NCI-H2029 (cell line): ENCODE measurements around the gene SRGAP2B.
"Not testable (repeated sequence)": the region's sequence is repeated elsewhere in the genome, so short reads cannot be mapped to it uniquely, and the experiment has no call there.

Source experiments
- DNase-seq: peaks from one replicate; lab custom pipeline; 2025; lab: John Stamatoyannopoulos, UW

SRGAP2B gene

DNA sequence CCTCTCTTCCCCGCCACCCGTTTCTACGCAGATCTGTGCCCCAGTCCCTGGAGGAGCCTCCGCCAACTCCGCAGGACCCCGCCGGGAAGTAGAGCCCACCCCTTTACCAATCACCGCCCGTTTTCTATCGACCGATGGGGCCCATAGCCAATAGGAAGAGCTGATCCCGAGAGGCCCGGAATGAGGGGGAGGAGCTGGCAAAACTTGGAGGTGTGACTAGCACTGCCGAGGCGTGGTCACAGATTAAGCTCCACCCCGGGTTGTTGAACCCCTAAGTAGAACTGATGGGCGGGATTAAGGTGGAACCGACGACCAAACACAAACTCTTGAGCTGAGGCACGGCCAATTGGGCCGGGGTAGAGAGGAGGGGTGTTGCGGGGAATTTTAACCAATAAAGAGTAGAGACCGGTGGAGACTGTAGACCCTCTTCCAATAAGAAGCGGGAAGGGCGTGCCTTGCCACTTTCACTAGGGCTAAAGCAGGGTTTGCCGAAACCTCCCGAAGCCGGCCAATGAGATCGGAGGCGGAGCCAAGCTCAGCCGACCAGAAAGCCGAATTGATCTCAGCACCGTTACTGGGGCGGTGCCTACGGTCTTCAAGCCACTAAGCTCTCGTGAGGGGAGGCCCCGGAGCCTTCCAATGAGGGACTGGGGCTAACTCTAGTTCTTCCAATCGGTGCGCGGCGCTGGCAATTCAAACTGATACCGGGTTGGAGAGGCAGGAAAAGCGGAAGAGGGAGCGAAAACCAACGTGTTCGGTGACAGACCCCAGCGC, at the start of gene SRGAP2B, which contains the start of gene FAM72D:
Gene SRGAP2B, minus strand, starts transcription at position 45 of the 774 bp plus-strand sequence. CDS start 2,427 bp downstream, outside the sequence.
Gene FAM72D, plus strand, starts transcription at position 691 of the 774 bp plus-strand sequence. CDS start 874 bp downstream, outside the sequence.
- not testable (repeated sequence) for DNase-seq

DNA sequence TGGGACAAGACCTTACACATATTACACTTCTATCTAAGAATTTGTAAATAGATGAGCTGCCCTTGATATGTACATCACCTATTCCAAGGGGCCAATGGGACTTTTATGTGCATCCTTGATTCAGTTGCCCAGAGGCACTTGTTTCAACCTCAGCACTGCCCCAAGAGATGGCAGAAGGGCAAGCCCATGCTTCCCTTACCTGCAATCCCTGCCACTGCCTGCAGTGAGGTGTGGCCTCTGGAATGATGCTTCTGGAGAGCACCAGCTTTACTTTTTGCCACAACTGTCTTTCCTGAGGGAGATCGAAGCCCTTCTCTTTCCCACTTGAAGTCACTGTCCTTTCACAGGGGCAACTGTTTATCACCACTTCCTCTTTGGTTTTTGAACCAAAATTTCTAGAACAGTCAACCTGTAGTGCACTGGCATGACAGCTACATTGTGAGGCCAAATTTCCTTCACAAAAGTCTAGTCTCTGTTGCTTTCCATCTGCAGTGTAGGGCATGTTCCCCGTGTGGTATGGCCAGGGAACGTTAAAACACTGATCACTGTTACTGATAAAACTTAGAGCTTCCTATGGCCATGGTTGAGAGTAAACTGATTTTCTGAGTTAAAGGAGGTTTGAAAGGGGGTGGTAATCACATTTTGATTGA, 49.3 kb upstream of the SRGAP2B start:
- DNase-seq, result not testable (repeated sequence)

DNA sequence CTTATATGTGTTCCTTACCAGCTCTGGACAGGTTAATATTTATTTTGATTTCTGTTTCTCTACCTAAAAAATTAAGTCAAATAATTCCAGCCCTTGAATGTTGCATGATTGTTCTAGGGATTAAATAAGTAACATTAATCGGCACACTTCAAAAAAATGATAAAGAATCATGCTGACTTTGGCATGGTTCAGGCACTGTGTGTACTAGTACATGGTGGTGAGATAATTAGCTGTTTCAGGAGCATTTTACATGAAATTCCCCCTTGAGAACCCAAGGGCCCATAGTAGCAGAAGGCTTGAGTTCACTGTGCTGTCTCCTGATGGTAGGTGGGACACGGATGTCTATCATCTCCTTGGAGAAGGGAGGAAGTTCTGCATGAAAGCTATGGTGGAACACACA, 45.4 kb upstream of the SRGAP2B start:
- DNase-seq, result not testable (repeated sequence)

DNA sequence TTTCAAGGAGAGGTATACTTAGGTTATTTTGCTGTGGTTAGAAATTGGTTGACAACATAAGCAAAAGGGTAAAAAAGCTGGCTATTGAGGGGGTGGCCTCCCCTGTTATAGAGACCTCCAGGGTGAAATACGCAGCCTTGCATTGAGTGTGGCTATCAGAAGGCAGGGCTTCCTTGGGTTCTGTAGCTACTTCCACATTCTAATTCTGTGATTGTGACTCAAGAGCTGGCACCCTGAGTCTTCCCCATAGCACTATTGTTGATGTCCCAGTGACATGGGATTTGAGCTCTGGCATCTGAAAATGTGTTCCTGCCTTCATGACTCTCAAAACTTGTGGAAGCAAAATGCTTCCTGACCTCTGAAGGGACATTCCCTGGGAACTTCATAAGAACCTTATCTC, 39.3 kb upstream of the SRGAP2B start:
- not testable (repeated sequence) for DNase-seq

DNA sequence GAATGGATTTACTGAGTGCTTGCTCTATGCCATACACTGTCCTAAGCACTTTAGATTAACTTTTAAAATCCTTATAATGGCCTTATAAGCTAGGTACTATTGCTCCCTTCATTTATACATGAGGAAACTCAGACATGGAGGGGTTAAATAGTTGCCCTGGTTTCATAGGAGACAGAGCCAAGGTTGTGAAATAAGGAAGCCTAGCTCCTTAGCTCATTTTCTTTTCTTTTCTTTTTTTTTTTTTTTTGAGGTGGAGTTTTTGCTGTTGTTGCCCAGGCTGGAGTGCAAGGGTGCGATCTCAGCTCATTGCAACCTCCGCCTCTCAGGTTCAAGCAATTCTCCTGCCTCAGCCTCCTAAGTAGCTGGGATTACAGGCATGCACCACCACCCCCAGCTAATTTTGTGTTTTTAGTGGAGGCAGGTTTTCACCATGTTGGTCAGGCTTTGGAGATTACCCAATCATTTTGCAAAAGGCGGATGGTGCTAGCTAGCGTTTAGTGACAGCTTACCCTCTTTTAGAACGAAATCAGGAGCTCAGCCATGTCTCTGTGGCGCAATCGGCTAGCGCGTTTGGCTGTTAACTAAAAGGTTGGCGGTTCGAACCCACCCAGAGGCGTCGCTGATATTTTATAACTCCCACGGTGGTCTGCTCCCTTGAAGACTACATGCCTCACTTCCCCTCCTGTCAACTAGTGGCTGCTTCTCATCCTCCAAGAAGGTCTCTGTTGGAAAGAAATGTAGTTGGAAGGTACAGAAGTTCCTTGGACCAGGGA, 33.8 kb upstream of the SRGAP2B start:
- not testable (repeated sequence) for DNase-seq

DNA sequence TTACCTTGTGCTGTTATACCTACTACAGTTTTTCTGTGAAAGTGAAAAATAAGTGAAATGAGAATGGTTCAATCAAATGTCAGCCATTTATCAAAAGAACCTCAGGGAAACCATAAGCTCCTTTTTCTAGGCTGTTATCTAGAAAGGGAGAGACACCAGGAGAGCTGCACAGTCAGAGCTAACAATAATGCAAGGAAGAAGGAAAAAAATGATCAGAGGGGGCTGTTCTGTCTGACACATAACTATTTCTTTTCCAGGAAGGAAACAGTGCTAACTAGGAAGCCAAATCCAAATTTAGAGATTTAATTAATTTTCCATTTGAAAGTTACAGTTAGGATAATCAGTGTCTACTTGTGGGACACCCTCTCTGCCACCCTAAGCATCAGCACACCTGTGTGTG, 32.0 kb upstream of the SRGAP2B start:
- not testable (repeated sequence) for DNase-seq

DNA sequence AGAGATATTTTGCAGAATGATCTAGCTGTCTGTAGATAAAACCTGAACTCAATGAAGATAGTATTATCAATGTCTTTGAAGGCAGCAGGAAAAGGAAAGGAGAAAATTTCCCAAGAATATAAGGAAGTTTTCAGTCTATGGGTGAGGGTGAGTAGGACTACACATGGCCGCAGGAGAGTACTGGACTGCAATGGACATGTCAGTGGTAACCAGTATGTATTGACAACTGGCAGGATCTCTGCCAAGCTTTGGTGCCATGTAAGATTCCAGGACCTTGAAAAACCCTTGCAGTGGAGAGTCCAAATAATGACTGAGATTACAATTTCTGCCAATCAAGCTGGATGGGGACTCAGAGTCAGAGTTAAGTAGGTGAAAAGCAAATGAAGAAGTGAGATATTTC, 30.0 kb upstream of the SRGAP2B start:
- not testable (repeated sequence) for DNase-seq

DNA sequence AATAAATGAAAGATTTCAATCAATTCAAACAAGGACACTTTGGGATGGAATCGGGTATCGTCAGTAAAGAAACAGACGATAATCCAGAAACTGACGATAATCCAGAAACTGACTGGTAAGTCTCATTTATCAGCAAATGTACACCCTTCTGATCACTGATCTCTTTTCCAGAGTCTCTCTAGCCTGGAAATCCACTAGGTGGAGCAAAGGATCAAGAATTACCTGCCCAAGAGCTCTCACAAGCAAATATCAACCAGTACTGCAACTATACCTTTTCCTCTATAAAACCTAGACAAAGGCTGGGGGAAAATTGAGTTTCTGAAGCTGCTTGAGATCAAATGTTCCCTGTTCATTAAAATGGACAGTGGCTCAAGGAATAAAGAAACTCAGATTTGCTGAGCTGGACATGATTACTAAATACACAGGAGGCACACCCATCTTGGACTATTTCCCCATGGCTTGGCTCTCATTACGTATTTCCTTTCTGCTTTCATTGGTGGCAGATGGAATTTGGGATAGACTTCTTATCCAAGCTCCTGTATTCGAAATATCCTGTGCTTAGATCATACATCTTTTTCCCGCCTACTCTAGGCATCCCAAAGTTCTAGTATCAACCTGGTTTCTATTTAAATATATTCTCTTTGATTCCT, 29.0 kb upstream of the SRGAP2B start:
- DNase-seq, result not testable (repeated sequence)

DNA sequence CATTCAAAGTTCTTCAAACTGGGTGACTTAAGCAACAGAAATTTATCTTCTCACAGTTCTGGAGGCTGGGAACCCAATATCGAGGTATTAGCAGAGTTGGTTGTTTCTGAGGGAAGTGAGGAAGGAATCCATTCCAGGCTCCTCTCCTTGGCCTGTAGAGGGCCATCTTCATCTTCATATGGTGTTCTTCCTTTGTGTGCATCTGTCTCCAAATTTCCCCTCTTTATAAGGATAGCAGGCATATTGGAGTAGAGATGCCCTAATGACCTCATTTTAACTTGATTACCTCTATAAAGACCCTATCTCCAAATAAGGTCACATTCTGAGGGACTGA, 27.9 kb upstream of the SRGAP2B start:
- DNase-seq, result not testable (repeated sequence)

DNA sequence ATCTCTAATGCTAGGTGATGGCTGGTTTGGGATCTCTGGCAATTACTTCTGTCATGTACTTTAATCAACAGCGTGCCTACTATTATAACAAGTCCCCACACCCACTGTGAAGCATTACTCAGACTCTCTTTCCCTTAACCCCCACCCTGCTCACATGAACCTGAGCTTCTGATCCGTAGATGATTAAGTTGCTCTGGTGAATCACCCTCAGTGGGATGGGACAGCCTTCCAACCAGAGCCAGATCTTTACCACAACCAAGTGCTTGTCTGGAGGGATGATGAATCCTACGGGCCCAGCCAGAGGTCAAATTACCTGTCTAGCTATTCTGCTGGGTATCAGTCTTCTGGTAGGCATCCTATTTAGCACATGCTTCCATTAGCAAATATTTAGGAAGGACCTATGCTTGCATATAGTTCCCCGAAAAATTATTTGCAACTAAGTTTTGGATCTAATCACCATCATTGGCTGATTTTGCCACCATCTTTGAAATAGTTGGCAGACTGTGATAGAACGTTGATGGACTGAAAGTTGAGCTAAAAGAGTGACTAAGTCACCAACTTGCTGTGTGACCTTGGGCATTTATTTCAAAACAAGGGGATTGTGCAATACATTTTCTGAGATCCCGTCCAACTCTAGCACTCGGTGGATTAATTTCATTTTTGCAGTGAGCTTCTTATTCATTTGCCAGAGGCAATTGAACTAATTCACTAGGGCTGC, 27.4 kb upstream of the SRGAP2B start:
- not testable (repeated sequence) for DNase-seq

DNA sequence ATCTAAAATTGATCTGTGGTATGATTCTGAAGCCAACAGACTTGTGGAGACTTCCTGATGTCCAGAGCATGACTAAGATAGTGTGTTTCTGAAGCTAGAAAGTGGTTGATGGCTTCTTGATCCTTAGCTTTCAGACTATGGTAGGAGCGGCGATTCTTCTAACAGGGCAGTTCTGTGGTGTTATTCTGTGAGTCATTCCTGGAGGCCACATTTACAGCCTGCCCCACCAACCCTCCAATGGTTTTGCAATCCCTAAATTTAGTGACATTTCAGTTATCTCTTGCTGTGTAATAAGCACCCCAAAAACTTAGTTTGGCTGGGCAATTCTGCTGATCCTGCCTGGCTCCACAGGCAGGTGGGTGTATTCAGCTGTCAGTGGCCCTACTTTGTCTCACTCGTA, 24.7 kb upstream of the SRGAP2B start:
- not testable (repeated sequence) for DNase-seq

DNA sequence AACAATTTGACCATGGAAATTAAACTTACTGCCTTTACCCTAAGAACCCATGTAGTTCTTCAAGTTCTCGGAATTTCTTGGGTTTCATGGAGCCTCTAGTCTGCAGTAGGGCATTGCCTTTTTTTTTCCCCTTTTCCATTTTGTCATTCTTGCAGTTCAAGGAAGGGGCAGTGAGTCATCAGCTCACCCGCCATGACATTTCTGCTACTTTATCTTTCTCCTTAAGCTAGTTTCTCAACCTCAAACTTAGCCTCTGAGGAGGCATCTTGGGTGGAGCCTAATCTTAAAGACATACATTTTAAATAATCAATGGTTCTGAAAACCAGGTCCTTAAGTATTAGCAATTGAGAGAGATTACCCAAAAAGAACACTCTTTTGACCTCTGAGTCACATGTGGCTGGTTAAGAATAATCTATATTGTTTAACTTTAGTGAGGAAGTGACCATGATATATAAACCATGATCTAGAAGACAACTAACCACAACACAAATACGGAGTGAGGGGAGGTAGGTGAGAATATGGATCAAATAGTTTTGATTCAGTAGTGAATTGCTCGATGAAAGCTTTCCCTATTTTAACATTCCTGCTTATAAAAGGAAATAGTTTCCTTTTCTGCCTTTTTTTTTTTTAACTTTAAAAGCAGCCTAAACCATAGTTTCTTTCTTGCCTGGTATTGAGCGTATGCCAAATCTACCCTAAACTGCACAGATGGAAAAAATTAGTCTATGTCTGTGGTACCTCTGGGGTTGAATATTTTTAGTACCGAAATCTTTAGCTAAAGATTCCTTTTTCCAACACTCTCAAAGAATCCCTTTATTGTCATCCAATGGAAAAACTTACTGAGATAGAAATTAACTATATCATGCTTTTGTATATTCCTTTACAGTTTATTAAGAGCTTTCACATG, 20.7 kb upstream of the SRGAP2B start:
- DNase-seq, result not testable (repeated sequence)

DNA sequence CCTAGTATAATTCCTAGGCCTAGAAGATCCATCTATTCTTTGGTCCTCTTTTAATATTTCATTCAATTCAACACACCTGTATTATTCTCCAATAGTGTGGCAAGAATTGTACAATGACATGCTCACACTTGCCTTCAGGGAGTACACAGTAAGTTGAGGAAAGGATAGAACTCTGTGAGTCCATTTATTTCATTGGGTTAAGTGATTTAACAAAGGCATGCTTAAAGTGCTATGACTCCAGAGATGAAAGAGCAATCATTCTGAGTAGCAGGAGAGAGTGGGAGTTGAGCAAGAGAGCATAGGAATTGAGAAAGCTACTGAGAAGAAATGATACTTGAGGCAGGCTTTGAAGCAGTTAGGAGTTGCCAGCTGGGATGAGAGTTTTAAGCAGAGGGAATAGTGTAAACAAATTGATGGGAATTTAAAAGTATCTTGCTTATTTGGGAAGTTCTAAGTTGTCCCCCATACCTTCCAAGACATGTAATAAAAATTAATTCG, 19.5 kb upstream of the SRGAP2B start:
- not testable (repeated sequence) for DNase-seq

DNA sequence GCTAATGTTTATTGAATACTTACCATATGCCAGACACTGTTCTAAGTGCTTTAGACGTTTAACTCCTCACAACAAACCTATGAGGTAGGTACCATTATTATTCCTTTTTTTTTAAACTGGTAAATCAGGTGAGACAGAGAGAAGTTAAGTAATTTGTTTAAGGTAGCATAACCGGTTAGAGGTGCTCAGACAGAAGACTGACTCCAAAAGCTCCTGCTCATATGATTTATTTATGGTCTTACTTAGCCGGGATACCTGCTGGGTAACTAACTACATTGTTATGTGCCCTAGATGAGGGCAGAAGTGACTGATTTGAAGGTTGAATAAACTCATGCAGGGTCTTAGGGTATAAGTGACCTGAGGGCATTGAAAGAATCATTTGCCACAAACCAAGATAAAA, 17.6 kb upstream of the SRGAP2B start:
- not testable (repeated sequence) for DNase-seq

DNA sequence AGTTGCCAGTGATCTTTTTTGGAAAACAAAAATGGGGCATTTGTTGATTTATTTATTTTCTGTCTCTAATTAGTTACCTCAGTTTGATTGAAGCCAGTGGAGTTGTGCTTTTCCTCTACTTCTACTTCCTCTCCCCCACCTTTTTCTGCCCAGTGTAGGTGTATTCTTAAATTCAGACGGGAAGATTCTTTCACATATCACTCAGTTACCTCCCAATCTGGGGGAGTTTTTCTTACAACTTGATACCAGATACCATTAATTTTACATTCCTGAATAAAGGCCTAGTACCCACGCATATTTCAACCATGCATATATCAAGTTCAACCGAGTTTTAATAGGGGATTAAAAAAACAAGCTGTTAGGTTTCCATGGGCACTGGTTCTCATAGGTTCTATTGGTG, 16.5 kb upstream of the SRGAP2B start:
- DNase-seq, result not testable (repeated sequence)

DNA sequence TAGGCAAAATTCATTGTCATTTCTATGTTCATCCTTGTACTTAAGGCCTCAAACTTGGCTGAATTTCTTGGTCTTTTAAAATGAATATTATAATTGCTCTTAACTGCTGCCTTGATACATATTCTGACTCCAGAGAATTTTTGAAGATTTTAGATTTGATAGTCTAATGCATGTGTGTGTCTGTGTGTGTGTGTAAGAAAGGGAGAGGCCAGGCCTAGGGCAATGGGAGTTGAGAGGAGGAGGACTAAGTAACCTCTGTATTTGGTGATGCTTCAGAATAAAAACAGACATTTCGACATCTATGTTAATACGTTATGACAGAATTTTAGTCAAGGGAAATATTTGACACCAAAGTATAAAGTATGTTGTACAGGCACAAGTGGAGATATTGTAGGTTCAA, 8.2 kb upstream of the SRGAP2B start:
- DNase-seq, result not testable (repeated sequence)

DNA sequence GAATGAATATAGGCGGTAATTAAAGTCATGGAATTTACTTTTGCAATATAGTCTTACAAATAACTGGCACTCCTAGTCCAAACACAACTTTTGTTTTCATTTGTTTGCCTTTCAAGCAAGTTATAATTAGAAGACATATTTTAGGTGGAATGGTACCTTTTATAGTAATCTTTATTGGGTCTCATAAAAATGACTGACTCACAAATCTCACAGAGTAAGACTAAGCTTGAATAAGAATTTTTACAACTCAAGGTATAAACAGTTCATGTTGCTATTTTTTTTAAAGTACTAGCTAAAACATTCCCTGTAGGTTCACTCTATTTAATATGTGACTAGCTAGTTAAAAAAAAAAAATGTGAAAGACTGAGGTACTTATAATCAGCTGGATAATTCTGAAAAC, 6.6 kb upstream of the SRGAP2B start:
- DNase-seq, result not testable (repeated sequence)

DNA sequence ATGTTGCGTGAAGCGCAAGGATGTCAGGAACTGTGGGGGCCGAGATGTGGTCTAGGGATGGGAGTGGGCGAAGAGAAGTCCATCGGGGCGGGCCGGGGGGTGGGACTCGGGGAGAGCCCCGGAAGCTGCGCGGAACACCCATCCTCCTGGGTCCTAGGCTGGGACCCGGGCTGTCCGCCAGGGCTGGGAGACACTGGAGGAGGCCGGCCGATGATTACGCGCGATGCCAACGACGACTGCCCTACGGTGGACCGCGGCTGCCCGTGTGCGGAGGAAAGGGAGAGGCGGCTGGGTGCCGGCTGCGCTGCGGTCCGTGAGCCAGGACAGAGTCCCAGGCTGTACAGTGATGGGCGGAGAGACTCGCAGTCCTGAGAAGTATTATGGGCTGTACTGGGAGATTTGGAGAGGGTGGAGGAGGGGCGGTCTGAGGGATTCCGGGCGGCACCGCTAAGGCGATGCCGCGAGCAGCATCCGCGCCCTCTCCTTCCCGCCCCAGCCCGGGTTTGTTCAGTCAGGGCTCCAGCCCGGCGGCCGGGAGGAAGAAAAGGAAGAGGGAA, 395 bp downstream of the SRGAP2B start:
- DNase-seq, result not testable (repeated sequence)

DNA sequence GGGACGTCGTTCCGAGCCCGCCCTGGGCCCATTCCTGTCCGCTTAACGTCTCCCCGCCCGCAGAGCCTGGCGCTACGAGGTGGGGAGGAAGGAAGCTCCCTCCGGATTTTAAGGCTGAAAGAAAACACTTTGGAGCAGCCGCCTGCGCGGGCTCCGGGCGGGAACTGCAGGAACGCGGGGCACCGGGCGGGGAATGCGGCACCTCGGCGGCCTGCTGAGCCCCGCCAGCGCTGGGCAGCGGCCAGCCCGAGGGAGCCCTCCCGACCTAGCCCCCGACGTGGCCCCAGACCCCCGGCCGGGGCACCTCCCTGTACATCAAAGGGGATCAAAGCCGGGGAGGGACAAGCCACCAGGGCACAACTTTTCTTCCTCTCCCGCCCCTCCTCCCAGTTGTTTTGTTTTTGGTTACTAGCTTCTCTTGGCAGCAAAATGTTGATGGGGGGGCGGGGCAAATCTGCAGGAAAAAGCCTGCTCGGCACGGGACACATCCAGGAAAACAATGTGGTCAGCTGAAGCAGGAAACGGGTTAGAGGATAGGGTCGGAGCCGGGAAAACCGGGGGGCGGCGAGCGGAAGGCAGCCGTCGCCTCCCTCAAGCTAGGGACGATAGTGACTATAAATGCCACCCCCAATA, 1.5 kb downstream of the SRGAP2B start:
- not testable (repeated sequence) for DNase-seq
